ENCODE results near the gene FBXW2.
"Not testable (repeated sequence)": the region's sequence is repeated elsewhere in the genome, so short reads cannot be mapped to it uniquely, and the experiment has no call there.

The FBXW2 gene

DNA sequence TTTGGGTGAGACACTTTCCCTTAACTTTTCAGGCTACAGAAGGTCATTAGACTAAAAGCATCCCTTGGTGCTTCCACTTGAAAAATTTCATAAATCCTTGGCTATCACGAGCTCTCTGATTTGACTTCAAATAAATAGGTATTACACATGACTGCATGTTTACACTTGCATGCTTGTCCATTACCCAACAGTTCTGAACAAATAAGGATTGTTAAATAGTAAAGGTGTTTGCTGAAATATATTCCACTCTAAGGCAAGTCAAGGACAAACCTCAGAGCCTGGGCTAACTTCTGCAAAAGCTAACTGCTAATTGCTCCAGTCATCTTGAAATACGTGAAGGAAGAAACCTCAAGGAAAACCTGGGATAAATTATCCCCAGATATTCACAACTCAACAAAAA lies 14.5 kb downstream of the FBXW2 start:
- no peak for DNase-seq

DNA sequence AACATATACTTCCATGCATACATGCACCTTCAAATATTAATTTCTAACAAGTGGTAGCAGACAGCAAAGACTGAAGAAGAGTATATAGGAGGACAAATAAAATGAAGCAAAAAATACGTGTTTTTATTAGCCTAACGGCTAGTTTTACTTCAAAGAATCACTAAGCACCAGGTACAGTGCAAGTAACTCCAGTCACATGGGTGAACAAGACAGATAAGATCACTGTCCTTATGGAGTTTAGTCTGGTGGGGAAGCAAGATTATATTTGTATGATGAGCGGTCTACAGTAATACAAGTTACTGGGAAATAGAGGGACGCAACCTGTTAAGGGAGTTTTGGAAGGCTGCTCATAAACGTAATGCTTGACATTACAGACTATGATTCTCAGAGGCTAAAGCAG lies 16.0 kb downstream of the FBXW2 start:
- DNase-seq = no peak

DNA sequence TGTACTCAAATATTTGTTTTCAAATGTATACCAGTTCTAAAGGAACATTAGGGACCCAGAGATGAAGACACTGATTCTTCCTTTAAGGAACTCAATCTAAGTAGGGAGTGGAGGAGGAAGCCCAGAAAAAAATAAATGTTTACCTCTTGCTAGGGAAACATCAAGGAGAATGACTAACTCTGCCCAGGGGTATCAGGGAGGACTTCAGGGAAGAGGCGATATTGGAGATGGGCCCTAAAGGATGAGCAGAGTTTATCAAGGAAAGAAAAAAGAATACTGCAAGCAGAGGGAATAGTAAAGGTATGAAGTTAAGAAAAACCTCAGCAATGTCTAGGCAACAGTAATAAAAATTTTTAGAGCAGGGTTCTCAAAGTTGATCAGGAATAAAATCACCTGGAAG lies 16.4 kb downstream of the FBXW2 start:
- no peak for DNase-seq

DNA sequence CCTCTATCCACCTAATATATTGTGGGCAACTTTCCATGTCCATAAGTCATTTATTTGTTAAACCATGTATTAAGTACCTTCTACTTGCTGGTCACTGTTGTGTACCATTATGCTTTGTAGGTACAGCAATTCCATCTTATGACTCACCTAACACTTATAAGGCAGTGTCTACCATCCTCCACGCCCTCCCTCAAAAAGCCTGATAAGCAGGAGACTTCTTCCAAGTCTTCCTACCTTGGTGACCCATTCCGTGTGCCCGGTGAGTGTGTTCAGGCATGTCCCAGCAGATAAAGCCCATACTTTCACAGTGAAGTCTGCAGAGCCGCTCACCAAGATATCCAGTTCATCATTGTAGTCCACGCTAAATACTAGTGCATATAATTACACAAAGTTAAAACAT lies 17.4 kb downstream of the FBXW2 start:
- no peak for DNase-seq

DNA sequence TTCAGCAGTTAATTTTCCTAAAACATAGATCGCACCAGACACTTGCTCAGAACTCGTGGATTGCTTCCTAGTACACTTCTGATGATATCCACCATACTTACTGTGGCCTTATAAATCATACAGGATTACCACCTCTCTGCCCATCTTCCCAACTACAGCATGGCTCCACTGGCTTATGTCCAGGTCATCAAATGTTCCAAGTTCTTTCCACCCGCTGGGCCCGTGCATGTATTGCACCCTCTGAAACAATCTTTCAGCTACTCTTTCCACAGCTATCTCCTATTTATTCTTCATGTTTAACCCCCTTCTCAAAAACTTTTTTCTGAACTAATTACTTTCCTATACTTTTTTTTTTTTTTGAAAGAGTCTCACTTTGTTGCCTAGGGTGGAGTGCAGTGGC lies 18.5 kb downstream of the FBXW2 start:
- DNase-seq = no peak

DNA sequence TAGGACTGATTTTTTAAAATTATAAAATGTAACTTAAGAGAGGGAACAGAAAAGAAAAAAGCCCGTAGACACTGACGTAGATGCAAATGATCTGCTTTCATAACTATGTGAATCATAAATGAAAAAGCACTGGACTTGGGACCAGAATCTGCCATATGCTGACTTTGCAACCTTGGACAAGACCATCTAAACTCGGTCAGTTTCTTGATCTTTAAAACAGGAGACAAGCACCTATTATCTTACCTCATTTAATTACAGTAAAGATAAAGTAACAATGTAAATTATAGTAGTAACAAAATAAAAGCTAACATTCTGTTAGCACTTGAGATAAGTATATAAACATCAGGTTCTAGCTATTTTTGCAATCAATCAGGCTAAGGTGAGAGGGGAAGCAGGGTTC lies 20.0 kb downstream of the FBXW2 start:
- DNase-seq = no peak

DNA sequence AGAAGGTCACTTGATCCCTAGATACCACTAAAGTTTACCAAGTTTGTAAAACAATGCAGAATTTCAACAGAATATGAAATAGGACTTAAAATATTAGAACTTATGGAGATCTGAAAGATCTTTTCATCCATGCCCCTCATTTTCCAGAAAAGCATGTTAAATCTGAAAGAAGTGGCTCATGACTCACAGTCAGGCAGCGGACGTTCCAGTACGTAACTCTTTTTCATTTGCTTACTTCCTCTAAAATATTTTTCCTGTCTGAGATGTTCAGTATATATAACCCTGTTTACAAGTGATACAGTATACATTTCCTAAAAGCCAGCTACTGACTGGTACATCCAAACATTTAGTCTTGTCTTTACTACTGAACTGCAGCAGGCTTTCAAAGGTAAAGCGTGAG lies 22.3 kb downstream of the FBXW2 start:
- no peak for DNase-seq

DNA sequence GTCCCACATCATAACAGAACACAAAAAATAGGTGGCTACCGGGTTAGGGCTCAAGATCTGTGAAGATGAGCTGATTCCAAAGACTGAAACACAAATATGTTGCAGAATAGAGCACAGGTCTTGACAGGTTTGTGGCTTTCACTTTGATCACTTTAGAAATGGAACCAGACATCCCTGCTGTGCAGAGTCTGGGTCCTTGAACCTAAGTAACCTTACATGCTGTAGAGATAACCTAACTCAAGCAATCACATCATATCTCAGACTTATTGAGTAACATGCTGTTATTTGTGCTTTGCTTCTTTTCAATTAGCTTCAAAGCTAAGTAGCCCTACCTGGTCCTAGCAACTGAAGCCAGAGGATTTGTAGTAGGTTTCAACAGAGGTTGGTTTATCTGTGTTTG lies 24.3 kb downstream of the FBXW2 start:
- DNase-seq = no peak

DNA sequence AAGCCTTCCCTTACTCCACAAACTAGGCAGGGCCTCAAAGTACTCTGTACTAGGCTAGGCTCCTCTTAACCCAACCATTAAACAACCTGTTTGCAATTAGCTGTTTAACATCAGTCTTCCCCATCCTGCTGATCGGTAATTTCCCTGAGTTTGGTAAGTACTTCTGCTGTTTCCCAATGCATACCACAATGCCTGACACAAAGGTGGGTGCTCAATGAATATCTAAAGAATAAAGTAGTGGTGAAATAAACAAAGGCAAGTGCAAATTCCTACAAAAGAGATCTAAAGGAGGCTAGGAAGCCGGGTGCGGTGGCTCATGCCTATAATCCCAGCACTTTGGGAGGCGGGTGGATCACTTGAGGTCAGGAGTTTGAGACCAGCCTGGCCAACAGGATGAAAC lies 25.0 kb downstream of the FBXW2 start:
- DNase-seq = no peak

DNA sequence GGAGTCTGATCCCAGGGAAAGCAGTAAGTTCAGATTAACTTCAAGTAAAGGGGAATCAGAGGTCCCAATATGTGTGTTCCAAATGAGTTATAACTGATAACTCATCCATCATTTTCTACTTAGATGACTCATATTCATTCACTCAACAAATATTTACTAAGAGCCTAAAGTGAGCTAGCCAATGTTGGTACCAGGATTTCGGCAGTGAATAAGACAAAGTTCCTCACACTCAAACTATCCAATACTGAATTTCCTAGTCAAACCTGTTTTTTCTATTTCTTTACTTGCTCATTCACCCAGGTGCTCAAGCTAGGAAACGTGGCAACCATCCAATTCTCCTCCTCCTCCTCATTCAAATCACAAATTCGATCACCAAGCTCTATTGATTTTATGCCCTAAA lies 25.8 kb downstream of the FBXW2 start:
- DNase-seq = no peak

DNA sequence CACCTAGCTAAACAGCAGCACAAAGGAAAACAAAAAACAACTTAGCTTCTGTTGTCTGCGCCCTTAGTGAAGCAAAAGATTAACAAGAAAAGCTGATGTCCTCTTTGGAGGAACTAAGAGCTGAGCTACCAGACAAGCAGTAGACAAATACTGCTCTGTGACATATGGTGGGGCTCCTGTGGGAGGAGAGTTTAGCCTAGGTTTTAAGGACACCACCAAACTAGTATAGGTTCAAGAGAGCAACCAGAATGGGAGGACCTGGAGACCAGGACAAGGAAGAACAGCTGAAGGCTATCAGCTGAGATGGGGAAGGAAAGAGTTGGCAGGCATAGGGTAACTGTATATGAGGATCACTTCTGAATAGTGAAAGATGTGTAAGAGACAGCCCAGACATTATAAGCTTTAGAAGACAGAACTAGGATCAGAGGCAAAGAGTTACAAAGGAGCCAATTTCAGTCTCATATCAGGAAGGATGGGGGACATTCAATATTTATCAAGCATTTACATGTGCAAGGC lies 27.2 kb downstream of the FBXW2 start:
- no peak for DNase-seq

DNA sequence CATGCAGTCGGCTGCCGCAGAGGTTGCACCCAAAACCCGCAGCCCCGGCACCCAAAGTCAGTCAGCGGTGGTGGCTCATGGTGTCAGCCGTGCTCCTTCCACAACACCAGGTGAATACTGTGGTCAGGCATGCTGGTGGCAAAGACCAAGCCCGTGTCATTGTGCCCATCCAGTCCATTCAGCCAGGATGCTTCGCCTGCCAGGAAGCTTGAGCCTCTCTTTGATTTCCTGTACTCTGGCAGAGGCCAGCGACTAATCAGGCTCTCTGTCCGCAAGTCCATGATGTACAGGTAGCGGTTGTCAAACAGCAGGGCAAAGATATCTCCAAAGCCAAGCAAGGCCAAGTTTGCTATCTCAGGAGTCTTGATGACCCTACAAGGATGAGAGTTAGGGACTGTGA lies 28.7 kb downstream of the FBXW2 start:
- DNase-seq = no peak

DNA sequence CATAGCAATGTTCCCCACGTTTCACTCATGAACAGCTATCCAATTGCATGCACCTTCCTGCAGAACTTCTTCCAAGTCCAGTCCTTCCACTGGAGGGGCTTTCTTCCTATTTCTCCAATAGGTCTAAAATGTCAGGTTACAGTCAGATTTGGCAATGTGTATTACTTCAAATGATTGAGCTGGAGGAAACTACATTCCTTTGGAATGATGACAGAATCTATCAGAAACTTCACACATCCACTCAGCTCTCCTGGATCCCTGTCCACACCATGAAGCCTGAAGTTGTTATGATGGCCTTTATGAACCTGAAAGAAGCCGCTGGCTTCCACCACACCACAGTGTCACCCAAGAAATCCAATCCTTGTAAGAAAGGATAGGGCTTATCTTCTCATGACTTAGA lies 32.2 kb downstream of the FBXW2 start:
- DNase-seq = no peak

DNA sequence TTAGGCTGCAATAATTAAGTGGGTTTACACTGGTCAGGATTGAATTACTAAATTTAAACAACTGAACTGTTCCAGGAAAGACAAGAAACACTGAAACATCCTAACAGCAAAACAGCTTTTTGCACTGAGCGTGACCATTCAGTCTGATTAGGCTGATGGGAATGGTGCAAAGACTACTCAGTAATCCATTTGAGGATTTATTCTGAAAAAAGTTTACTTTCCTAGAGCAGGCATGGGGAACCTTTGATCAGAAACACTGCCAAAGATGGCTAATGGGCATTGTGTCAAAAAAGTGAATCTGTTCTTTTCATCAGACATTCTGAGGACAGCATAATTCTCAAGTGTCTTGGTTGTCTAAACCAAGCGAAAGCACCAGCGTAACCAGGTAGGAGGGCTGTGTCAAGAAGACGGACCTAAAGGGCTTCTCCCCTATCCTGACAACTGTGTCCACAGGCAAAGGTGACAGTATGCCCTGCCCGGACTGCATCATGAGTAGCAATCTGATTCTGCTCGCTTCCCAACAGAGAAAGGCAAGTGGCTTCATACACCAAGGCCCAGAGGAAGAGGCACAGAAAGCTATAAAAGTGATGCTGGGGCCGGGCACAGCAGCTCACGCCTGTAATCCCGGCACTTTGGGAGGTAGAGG lies 33.3 kb downstream of the FBXW2 start:
- DNase-seq = no peak

DNA sequence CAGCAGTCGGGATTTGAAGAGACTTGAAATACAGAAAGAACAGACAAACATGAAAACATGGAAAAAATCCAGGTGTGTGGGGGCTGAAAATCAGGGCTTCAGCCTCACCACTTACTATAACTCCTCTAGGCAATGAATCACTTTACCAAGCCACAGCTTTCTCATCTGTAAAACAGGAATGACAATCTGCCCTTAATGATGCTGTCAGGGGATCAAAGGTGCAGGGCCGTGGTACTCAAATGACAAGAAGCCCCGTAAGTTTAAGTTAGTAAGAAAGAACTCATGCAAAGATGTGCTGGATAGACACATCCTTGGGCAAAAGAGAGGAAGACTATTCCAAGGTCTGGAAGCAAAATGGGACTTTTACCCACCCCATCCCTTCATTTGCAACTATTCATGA lies 34.7 kb downstream of the FBXW2 start:
- no peak for DNase-seq

DNA sequence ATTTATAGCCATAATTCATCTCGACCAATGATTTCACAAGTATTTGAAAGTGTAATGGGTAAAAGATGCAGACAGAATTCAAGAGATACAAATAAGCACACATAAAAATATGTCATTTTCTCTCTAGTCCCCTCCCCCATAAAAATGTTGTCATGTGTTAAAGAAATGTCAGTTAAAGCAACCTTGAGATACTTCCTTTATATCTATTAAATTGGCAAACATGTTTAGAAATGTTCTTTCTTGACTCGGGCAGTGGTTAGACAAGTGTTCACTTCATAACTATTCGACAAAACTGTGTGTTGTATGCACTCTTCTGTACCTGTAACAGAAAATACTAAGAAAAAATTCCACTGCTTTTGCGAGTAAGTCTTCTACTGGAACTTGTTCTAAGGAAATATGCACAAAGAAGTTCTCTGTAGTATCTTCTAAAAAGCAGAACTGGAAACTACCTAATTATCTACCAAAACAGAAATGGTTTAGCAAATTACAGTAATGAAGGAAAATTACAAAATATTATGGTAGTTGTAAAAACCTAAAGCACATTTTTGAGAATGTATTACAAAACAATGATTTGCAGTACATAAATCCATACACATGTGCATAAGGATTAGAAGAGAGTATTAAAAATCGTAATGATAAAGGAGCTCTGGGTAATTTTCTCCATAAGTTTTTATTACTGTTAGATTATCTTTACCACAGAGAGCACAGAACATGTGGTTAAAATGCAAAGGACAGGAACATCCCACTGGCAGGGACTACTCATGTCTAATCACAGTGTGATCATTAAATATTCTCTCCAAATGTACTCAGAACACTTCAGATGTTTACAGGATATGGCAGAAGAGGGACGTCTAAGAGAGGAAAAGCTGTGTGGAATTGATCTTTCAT lies 35.9 kb downstream of the FBXW2 start:
- no peak for DNase-seq

DNA sequence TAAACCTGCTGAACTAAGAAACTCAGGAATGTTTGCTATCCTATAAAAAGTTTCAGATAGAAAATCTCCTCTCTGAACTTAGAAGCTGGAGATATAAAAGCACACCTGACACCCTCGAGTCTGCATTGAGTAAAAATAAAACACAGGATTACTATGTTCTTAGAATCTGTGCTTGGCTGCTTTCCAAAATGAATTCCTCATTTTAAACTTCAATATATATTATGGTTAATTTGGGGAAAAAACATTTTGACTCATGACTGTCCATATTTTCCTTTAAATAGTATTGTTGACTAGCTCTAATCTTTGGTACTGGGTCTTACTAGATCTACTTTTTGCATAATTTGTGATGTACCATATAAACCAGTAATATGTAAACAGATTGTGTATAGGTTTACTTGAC lies 36.7 kb downstream of the FBXW2 start:
- DNase-seq = no peak

DNA sequence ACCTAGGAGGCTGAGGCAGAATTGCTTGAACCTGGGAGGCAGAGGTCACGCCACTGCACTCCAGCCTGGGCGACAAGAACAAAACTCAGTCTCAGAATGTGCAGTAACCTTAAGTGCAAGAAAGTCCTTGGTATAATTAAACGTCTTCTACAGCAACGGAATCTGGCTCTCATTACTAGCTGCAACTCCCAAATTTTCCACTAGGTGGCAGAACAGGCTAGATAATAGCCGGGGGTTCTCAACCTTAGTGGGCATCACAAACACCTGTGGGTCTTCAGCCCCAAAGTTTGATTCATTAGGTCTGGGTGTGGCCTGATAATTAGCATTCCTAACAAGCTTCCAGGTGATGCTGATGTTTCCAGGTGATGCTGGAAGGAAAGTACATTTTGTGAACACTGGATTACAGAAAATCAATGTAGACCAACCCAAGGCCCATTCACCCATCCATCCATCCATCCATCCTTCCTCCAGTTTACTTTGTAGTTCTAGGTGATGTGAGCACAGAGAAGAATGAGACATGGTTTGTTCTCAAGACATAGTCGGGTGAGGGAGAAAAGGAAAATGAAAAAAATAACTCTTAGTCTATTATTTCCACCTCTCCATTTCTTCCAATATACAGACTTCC lies 37.3 kb downstream of the FBXW2 start:
- peak; percentile 62 for DNase-seq

DNA sequence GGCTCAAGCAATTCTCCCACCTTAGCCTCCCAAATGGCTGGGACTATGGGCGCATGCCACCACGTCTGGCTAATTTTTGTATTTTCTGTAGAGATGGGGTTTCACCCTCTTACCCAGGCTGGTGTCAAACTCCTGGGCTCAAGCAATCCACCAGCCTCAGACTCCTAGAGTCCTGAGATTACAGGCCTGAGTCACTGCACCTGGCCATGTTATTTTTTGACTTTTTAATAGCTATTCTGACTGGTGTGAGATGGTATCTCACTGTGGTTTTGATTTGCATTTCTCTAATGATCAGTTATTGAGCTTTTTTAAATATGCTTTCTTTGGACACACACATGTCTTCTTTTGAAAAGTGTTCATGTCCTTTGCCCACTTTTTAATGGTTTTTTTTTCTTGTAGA lies 38.2 kb downstream of the FBXW2 start:
- no peak for DNase-seq

DNA sequence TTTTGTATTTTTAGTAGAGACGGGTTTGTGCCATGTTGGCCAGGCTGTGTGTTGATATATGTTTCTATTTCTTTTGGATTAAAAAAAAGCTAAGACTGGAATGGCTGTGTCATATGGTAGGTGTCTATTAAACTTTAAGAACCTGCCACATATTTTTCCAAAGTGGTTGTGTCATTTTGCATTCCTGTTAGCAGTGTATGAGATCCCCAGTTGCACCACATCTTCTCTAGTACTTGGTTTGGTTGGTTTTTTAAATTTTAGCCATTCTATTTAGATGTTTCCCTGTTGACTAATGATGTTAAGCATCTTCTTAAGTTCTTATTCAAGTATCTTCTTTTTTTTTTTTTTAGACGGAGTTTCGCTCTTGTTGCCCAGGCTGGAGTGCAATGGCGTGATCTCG lies 42.8 kb downstream of the FBXW2 start:
- DNase-seq = no peak

DNA sequence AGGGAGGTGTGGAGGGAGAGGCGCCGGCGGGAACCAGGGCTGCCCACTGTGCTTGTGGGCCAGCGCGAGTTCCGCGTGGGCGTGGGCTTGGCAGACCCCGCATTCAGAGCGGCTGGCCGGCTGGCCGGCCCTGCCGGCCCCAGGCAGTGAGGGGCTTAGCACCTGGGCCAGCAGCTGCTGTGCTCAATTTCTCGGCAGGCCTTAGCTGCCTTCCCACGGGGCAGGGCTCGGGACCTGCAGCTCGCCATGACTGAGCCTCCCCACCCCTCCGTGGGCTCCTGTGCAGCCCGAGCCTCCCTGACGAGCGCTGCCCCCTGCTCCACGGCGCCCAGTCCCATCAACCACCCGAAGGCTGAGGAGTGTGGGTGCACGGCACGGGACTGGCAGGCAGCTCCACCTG lies 46.9 kb downstream of the FBXW2 start:
- not testable (repeated sequence) for DNase-seq

DNA sequence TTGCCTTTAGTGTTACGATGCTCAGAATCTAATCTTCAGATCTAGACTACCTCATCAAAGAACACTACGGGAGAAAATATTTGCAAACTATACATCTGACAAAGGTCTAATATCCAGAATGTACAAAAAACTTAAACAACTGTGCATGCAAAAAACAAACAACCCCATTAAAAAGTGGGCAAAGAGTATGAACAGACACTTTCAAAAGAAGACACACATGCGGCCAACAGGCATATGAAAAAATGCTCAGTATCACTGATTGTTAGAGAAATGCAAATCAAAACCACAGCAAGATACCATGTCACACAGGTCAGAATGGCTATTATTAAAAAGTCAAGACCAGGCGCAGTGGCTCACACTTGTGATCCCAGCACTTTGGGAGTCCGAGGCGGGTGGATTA lies 47.9 kb downstream of the FBXW2 start:
- DNase-seq = no peak

DNA sequence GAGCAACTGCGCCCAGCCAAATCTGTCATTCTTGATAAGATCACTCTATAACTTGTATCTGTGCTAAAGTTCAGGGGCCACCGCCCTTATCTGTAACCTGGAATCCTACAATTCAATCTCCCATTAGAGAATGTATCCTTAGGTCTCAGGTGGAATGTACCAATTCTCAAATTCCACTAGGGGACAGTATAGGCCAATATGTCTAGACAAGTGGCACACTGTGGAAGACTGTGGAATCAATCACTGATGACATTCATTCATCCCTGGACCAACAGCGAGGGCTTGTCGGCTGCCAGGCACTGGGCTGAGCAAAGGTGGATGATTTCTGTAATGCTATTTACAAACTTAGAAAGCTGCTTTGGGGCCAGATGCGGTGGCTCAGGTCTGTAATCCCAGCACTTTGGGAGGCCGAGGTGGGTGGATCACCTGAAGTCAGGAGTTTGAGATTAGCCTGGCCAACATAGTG lies 50.2 kb downstream of the FBXW2 start:
- DNase-seq = no peak

DNA sequence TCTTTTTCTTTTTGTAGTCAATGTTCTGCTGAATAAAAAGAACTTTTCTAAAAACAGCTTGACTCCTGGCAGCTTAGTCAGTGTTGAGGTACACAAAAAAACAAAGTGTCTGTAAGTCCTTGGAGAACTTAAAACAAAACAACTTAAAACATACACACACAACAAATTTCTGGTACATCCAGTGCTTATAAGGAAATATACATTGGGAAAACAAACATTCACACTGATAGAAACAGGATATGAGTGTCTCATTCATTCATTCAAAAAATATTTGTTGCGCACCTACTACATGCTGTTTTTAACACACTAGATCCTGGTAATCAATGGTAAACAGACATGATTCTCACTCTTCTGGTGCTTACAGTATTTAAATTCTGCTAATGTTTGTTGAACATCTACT lies 51.5 kb downstream of the FBXW2 start:
- DNase-seq = no peak

Data from activated CD4-positive, alpha-beta T cell treated with anti-CD3 and anti-CD28 coated beads, Interleukin-2, amount 50 U/mL, for 1 hour (primary cell).